AML-193 (cell line): Measurements from ENCODE around the gene PAQR9.

ENCODE experiments used
- DNase-seq, 2 experiments: peaks; one replicate each; lab custom pipeline; 2025; lab: John Stamatoyannopoulos, UW

Gene PAQR9

DNA sequence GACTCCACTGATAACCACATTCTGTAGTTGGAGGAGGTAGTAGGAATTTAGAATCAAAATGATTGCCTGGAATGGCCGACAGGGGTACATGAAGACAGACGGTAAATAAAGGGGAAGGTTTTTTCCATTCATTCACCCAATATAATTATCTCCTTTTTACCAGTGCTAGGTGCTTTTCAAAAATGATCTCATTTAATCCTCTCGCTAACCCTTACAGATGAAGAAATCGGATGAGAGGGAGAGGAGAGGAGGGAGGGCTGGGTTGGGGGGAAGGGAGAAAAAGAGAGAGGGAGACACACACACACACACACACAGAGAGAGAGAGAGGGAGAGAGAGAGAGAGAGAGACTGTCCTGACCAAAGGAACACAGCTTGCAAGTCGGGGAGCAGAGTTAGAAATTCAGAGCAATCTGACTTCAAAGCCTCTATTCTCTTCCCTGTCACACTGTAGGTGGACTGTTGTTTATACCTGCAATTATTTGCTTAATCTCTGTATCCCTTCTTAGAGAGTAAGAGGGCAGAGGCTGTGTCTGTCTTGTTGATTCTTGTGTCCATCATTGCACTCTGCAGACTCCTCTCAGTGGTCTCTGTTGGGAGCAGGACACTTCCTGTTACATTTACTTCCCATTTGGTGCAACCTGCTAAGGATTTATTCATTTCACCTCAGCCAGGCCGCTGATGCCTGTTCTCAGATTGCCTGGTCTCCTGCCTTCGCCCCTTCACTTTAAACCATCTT lies 18.7 kb upstream of the PAQR9 start:
- DNase-seq = no peak

DNA sequence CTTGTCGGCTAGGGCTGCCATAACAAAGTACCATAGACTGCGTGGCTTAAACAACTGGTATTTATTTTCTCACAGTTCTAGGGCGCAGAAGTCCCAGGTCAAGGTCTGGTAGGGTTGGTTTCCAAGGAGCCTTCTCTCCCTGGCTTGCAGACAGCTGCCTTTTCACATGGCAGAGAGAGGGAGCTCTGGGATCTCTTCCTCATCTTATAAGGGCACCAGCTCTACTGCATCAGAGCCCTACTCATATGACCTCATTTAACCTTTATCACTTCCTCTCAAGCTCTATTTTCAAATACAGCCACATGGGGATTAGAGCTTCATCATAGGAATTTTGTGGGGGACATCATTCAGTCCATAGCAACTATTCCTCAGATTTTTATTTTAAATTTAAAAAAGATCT lies 17.6 kb upstream of the PAQR9 start:
- DNase-seq = peak; percentile 52 to 55

DNA sequence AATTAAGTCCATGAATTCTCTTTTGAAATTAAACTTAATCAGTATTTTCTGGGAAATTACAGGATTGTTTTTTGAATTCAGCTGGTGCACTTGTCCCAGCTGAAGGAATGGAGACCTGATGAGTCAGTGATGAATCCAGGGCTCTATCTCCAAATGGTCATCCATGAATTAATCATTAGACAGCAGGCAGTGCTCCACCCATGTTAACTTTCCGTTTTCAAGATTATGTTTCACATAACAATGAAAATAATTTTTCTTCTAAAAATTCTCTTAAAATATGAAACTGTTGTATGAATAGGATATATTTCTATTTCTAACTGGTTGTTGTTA lies 13.9 kb upstream of the PAQR9 start:
- no peak for DNase-seq

DNA sequence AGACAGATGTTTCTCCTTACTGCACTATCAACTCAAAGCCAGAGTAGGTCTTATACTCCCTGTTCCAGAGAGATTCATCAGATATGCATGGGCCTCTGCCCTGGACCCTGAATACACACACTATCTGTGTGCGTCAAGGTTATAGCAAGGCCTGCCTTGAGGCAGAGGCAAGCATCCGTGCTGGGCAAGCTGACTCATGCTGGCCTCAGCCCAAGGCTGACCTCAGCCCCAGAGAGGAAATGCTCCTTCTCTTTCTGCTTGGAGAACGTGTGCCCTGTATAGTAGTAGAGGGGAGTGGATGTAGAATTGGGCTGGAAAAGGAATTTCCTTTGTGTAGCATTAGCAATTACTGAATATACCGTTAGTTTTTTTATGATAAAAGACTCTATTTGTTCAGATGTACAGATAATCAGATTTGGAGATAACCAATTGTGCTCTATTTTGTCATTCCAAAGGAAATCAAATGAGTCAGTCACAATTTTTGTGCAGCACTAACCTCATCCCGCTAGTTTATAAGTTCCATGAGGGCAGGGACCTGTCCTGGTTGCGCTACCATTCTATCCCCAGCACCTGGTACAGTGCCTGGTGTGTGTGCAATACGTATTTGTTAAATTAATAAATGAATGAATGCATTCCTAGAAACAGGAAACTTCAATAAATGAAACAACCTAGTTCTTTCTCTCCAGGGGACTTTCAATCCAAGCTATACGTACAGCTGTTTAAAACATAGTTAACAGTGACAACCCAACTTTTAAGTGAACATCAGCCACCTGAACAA lies 13.3 kb upstream of the PAQR9 start:
- peak; percentile 89 to 90 for DNase-seq

DNA sequence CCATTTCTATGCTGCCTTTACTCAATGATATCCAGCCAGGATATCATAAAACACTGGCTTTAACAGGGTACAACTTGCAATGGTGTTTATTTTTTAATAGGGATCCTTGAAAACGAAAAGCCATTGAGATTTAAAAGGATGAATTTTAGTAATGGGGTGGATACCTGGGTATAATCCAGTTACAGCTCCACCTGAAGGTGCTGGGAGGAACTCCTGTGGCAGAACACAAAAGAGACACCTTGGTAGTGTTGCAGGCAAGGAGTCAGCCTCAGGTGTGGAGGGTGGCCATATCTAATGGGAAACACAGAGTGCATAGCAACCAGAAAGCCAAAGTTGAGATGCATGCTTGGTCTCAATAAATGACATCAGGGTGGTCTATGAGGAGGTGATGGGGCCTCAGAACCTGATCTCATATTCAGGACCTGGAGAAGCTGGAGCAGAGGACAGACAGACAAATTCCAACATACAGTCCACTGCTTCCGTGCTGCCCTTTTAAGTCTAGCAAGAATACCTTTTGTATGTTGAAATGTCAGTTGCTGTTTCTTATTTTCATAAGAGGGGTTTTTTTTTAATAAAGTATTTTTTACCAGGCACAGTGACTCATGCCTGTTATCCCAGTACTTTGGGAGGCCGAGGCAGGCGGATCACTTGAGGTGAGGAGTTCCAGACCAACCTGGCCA lies 12.0 kb upstream of the PAQR9 start:
- no peak for DNase-seq

DNA sequence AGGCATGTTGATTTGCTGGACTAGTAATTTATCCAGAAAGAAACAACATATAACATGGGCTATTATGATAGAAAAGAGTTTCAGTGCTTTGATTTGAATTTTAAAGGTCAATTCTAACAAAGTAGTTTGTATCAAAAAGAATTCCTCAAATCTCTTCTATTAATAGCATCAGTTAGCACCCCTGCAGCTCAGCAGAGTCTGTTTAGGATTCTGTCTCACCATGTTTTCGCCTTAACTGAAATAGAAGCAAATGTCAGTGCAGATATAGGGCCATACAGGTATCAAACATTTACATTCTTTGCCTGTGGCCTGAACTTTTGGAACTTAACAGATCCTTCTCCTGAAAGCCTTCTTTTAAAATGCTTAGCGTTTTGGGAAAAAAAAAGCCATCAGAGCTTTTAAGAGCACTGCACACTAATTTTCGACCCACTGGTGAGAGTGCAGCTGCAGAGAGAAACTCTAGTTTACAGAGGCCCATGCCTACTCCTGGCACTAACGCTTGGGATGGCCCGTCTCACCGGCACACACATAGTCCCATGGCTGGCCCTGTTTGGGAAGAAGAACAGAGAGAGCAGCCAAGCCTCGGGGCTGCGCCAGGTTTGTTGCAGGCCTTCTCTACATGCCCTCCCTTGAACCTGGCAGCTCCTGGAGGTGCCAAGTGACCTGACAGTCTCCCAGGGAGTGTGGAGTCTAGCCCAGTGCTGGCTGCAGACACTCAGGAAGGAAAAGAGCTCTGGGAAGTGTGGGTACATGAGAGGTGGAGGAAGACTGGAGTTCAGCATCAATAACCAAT lies 9.9 kb upstream of the PAQR9 start:
- DNase-seq = no peak

DNA sequence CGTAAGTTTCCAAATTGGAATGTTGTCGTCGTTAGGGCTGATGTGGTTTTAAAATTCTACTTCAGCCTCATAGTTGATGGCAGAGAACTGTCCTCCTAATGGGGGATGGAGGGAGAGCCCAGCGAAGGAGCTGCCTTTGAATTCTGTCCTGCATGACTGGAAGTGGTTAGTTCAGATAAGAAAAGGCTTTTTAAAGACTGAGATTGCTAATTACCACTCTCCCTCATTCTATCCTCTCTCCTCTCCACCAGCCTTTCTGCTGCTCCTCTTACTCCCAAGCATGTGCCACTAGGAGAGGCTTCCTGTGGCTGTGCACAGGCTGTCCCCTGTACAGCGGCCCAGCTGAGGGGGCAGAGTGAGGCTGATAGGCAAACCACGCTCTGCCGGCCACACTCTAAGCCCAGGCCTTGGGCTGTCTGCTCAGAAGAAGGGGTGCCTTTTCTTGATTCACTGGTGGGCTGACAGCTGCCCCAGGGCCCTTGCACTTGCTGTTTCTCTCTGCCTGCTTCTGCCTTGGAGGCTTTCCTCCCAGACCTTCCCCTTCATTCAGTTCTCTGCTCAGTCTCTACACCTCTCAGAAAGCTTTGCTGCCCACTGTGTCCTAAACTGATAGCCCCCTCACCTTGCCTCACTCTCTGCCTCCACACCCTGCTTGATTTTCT lies 8.7 kb upstream of the PAQR9 start:
- no peak for DNase-seq

DNA sequence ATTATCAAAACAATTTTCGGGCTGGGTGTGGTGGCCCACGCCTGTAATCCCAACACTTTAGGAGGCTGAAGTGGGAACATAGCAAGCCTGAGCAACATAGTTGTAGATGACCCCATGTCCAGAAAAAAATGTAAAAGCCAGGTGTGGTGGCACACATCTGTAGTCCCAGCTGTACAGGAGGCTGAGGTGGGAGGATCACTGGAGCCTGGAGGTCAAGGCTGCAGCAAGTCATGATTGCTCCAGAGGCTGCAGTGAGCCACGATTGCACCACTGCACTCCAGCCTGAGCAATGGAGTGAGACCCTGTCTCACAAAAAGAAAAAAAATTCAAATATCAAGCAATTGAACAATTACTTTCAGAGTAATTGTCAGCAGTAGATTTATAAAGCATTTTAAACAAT lies 8.0 kb upstream of the PAQR9 start:
- DNase-seq = no peak

DNA sequence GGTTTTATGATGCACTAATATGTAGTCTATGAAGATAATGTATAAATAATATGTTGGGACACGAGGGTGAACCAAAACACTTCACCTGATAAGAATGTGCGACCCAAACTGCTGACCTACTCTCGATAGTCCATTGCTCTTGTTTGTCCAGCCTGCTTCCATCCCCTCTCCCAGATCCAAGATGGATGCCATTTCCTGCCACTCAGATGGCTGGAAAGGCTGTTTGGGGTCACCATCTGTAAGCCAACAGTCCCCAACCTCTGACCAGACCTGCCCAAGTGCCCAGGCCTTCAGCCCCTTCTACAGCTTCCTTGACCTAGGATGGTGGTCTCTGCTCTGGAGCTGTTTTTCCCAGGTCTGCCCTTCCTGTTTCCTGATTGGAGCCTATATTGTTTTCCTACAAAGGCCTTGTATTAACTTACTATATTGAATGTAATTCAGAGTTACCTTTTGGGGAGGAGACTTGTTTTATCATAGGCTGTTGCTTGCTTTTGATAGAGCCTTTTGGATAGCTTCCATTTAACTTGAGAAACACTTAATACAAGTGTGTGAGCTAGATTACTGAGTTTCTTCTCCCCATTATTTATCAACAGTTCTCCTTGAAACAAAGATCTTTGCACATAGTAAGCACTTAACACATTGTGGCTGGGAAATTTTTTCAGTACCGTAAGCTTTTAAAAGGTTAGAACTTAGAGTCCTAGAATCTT lies 5.0 kb upstream of the PAQR9 start:
- DNase-seq = no peak

DNA sequence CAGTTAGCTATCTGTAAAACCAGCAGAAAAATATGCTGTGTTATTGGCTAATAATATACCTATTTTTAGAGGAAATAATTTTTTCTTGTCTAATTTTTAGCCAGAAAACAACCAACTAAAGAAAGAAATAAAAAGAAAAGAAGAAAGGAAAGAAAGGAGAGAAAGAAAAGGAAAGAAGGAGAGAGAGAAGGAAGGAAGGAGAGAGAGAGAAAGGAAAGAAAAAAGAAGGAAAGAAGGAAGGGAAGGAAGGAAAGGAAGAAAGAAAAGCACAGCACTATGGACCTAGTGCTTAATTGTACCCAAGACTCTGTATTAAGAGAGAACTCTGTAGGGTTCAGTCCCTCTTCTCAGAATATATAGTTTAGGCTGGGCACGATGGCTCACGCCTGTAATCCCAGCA lies 3.3 kb upstream of the PAQR9 start:
- no peak for DNase-seq

DNA sequence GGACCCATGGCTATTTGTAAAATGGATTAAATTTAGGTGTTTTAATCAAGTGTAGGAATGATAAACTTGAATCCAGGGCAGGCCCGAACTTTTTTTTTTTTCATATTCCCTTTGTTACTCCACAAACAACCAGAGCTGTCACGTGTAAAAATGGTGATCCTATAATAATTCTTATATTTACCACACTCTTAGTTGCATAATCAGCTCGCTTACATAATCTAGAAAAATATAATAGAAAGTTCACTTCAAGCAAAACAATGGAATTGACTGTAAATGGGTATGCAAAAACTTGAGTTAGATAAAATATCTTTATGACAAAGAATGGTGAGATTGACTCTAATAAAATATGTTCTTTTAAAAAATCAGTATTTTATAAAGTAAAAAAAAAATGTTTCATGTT lies 2.1 kb upstream of the PAQR9 start:
- no peak for DNase-seq

DNA sequence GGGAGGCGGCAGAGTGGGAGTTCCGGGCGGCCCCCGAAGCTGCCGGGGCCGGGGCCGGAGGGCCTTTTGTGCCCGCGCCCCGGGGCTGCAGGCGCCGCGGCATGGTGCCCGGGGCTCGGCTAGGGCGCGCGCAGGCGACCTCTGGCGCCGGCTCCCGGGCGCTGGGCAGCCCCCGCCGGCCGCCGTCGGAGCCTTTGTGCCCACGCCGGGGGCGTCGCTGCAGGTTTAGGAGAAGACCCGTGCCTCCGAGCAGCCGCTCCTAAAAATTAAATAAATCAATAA lies 299 bp downstream of the PAQR9 start:
- DNase-seq = no peak

DNA sequence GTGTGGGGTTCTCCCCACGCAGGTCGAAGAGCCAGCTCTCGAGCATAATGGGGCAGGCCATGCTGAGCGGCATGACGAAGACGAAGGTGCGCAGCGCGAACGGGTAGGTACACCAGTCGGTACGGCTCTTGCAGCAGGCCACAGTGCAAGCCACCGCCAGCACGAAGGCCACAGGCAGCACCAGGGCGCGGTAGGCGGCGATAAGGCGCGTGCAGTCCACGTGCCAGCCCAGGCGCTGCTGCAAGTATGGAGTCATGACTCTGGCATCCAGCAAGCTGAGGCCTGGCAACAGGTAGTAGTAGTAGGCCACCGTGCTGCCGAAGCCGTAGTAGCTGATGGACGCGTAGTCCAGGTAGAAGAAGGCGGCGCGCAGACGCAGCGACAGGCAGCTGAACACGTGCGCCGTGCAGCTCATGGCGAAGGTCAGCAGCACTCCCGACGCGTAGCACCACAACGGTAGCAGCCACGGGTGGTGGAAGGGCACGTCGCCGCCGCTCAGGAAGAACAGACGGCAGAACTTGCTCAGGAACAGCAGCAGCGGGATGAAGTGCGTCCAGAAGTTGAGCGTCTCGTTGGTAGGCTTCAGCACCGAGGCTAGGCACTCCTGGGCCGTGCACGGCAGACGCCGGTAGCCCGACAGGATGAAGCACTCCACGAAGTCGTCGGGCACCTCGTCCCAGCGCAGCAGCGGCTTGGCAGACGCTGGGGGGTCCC lies 797 bp downstream of the PAQR9 start:
- DNase-seq = no peak

DNA sequence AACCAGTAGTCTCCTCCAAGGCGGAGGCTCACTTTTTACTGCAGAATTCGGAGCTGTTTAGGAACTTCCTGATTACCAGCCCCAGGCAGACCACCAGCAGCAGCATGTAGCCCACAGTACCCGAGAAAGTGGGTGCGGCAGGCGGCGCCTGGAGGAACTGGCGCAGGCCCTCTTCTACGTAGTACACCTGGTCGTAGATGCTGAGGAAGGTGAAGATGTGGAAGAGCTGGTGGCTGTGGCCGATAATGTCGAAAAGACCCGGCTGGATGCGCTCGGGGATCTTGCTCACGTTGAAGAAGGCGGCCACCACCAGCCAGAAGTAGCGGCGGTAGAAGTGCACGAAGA lies 1.3 kb downstream of the PAQR9 start:
- DNase-seq = no peak

DNA sequence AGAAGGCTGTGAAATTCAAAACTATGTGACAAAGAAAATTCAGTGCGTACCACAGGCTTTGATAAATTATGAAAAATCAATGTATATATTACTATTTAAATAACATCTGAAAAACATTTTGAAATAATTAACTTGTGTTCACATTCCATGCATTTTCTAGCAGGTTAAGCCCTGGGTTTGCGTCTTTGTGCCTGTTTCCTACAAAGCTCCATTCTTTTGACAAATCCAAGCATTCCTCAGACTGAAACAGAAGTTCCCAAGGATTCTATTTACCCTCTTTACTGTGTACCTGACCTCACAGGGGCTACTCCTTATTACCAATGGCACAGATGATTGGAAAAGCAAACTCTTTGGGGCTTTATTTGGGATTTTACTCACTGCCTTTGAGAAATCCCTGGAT lies 1.9 kb downstream of the PAQR9 start:
- DNase-seq = no peak

DNA sequence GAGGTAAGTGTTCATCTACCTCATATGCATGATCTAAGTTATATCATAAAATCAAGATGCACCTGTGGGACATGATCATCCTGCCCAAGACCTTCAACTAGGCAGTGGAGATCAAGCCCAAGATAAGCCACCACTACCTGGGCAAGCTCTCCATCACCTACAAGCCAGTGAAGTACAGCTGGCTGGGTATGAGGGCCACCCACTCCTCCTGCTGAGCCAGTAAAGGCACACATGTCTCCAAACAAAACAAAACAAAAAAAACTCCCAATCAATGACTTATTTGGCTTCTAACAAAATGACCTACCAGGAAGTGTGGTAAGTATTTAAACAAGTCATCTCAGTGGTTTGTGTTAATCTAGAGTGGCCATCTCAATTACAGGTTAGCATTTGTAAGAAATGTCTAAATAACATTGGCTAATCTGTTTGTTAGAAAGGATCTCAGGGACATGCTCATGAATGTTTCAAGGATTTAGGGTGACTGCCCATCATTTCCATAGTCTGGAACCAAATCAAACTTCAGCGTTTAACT lies 3.1 kb downstream of the PAQR9 start:
- DNase-seq = no peak

DNA sequence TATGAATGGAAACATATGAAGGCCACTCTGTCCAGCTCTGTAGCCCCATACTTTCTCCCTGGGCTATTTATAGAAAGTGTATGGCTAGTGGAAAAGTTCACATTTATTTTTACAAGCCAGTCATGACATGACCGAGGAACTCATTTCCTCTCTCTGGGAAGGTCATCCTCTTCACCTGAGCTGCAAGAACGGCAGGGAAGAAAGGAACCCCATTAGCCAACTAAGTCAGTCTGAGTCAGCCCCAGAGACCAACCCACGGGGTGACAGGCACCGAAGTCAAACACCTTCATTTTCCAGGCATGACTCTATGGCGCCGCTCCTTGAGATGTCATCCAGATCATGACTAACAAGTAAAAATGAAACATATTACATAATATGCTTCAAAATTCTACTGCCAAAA lies 4.8 kb downstream of the PAQR9 start:
- no peak for DNase-seq

DNA sequence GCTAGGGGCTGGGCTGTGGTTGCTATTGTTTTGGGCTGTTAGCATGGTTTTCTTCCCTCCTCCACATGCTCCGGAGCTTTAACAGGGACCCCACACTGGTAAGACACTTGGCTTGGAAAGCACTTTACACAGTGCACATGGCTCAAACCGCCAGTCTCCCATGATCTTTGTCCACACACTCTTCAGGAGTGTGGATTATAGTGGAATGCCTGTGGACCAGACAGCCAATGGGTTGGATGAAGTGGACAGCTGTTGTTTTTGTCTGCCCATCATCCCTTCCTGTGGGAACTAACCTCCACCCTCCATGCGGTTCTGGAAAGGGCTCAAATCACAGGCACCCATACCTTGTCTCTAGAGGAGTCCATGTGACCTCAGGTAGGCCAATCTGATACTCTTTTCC lies 10.0 kb downstream of the PAQR9 start:
- no peak for DNase-seq

DNA sequence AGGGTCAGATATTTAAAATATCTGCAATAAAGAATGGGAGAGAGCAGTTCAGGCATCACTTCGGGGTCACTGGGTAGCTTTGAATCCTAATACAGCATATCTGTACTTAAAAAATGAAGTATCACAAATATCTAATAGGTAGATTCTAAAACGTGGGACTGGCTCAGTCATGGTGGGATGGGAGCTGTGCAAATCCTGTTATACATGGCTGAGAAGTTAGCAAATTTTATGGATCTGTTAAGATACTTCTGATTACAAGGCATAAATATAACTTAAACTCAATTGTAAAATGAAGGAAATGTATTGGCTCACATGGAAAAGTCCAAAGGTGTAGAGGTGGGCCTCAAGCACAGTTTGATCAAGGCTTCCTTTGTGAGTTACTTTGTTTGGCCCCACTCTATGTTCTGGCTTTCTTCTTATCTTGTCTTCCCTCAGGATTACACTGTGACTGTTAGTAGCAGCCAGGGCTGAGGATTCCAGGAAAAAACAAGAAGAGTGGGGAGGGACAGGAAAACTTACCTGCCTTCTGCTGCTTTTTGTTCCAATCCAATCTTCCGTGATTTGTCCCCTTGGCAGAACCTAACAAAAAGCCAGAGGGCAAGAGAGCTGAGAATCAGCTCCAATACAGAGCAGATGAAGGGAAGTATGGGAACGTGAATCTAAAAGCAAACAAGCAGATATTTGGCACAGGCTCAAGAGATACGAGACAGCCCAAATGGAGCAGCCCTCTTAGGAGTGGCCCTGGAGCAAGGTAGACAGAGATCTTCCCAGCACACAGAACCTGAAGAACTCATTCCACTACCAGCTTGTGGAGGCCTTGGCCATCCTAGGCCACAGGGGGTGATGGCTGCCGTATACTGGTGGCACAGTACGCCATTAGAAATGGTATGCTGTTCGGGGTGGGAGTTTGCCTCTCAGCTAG lies 10.9 kb downstream of the PAQR9 start:
- no peak for DNase-seq

DNA sequence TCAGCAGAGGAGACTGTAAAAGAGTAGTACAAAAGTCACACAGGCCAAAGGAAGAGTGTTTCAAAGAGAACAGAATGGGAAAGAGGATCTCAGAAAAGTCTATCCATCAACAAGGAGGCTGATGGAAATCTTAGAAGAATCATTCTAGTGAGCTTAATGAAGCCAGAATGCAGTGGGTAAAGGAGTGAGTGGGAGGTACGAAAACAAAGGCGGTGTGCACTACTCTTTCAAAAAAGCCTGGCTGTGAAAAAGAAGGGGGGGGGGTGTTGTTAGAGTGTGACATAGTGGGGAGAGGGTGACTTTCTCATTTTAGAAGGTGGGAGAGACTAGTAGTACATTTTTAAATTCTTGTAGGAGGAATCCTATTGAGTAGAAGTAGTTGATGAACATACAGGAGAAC lies 11.7 kb downstream of the PAQR9 start:
- DNase-seq = no peak
